ENCODE results near the gene SRPK2.

DNA sequence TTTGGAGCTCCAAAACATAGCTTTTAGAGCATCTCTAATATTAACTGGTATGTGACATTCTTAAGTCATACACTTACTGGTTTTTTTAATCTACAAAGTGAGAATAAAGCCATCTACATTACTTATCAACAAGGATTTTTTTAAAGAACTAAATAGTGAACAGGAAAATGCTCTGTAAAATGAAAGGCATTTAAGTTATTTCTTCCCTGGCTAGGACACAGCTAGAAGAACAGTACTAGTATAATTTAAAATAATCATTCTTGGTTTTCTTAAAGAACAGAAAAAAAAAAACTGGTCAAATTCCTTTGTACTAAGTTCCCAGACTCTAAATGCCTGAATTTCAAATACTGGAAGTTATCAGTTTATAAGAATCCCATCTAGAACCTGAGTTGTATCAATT lies 139.5 kb downstream of the SRPK2 start:
- TF ChIP-seq, protein P1, sequence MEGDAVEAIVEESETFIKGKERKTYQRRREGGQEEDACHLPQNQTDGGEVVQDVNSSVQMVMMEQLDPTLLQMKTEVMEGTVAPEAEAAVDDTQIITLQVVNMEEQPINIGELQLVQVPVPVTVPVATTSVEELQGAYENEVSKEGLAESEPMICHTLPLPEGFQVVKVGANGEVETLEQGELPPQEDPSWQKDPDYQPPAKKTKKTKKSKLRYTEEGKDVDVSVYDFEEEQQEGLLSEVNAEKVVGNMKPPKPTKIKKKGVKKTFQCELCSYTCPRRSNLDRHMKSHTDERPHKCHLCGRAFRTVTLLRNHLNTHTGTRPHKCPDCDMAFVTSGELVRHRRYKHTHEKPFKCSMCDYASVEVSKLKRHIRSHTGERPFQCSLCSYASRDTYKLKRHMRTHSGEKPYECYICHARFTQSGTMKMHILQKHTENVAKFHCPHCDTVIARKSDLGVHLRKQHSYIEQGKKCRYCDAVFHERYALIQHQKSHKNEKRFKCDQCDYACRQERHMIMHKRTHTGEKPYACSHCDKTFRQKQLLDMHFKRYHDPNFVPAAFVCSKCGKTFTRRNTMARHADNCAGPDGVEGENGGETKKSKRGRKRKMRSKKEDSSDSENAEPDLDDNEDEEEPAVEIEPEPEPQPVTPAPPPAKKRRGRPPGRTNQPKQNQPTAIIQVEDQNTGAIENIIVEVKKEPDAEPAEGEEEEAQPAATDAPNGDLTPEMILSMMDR (IDR thresholded peaks at IDR 0.05): no peak
- TF ChIP-seq EMX1 (CRISPR knock-in tag; IDR thresholded peaks at IDR 0.05): no peak
- TF ChIP-seq, protein P2, sequence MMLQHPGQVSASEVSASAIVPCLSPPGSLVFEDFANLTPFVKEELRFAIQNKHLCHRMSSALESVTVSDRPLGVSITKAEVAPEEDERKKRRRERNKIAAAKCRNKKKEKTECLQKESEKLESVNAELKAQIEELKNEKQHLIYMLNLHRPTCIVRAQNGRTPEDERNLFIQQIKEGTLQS (CRISPR knock-in tag; conservative IDR thresholded peaks at IDR 0.05): no peak
- TF ChIP-seq, protein P3, sequence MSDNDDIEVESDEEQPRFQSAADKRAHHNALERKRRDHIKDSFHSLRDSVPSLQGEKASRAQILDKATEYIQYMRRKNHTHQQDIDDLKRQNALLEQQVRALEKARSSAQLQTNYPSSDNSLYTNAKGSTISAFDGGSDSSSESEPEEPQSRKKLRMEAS (CRISPR knock-in tag; IDR thresholded peaks at IDR 0.05): no peak
- TF ChIP-seq, protein P4, sequence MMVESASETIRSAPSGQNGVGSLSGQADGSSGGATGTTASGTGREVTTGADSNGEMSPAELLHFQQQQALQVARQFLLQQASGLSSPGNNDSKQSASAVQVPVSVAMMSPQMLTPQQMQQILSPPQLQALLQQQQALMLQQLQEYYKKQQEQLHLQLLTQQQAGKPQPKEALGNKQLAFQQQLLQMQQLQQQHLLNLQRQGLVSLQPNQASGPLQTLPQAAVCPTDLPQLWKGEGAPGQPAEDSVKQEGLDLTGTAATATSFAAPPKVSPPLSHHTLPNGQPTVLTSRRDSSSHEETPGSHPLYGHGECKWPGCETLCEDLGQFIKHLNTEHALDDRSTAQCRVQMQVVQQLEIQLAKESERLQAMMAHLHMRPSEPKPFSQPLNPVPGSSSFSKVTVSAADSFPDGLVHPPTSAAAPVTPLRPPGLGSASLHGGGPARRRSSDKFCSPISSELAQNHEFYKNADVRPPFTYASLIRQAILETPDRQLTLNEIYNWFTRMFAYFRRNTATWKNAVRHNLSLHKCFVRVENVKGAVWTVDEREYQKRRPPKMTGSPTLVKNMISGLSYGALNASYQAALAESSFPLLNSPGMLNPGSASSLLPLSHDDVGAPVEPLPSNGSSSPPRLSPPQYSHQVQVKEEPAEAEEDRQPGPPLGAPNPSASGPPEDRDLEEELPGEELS (CRISPR knock-in tag; IDR thresholded peaks at IDR 0.05): no peak
- TF ChIP-seq, protein P5, sequence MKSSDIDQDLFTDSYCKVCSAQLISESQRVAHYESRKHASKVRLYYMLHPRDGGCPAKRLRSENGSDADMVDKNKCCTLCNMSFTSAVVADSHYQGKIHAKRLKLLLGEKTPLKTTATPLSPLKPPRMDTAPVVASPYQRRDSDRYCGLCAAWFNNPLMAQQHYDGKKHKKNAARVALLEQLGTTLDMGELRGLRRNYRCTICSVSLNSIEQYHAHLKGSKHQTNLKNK (CRISPR knock-in tag; IDR thresholded peaks at IDR 0.05): no peak
- no peak for TF ChIP-seq TCF7 (CRISPR knock-in tag; IDR thresholded peaks at IDR 0.05; ENCODE audit: low read depth)
